Fibroblast of mammary gland (primary cell): ENCODE results near the gene MDFIC2.

Source experiments
- DNase-seq: peaks from one replicate; pipeline ENCODE4 v3.0.0-alpha.2; 2010; ENCODE audit warnings: low read depth
- H3K4me3 ChIP-seq: 2 replicates; pipeline ENCODE4 v1.5.1; 2011; ENCODE audit warnings: low read depth, mild to moderate bottlenecking, low read length, moderate library complexity; ENCODE audit not compliant: control insufficient read depth
- CTCF ChIP-seq: conservative IDR thresholded peaks from 2 replicates; pipeline ENCODE4 v1.5.1; 2011; ENCODE audit warnings: low read depth, low read length, inconsistent platforms; ENCODE audit not compliant: control insufficient read depth, insufficient read depth

The MDFIC2 gene

GRCh38 chr3:70186221-70186620 lies 126.2 kb downstream of the MDFIC2 start:
- H3K4me3 ChIP-seq, result no peak overlapping the region
- TF ChIP-seq CTCF, result no peak
- no peak for DNase-seq

- no peak overlapping the region for H3K4me3 ChIP-seq
- no peak for TF ChIP-seq CTCF
- DNase-seq, result no peak
Observed at GRCh38 chr3:70185661-70186060, 126.8 kb downstream of the MDFIC2 start.

GRCh38 chr3:70183781-70184504 lies 128.5 kb downstream of the MDFIC2 start:
- no peak for DNase-seq
- no peak overlapping the region for H3K4me3 ChIP-seq
- no peak for TF ChIP-seq CTCF

- no peak overlapping the region for H3K4me3 ChIP-seq
- no peak for DNase-seq
- no peak for TF ChIP-seq CTCF
Observed at GRCh38 chr3:70182166-70182565, 130.3 kb downstream of the MDFIC2 start.

- no peak overlapping the region for H3K4me3 ChIP-seq
- TF ChIP-seq CTCF, result no peak
- no peak for DNase-seq
Observed at GRCh38 chr3:70180664-70181063, 131.8 kb downstream of the MDFIC2 start.

GRCh38 chr3:70179111-70179510 lies 133.3 kb downstream of the MDFIC2 start:
- no peak overlapping the region for H3K4me3 ChIP-seq
- no peak for TF ChIP-seq CTCF
- no peak for DNase-seq
